HUES64 (cell line): ENCODE measurements around the gene HDAC5.
"Not testable (repeated sequence)": the region's sequence is repeated elsewhere in the genome, so short reads cannot be mapped to it uniquely, and the experiment has no call there.

Experiments used
- H3K27ac ChIP-seq: 2 replicates; pipeline ENCODE4 v1.7.0; 2013; ENCODE audit warnings: low read depth, low read length, inconsistent platforms
- H3K27me3 ChIP-seq: 2 replicates; pipeline ENCODE4 v1.6.1; 2013; ENCODE audit warnings: mild to moderate bottlenecking, low read length; ENCODE audit not compliant: insufficient read depth
- H3K36me3 ChIP-seq: 2 replicates; pipeline ENCODE4 v1.6.1; 2013; ENCODE audit warnings: mild to moderate bottlenecking, low read length; ENCODE audit not compliant: insufficient read depth
- H3K4me1 ChIP-seq: 2 replicates; pipeline ENCODE4 v1.6.1; 2013; ENCODE audit warnings: mild to moderate bottlenecking, low read length, moderate library complexity; ENCODE audit not compliant: insufficient read depth
- H3K4me3 ChIP-seq: 2 replicates; pipeline ENCODE4 v1.5.1; 2013; ENCODE audit warnings: mild to moderate bottlenecking, low read length, moderate library complexity
- H3K9ac ChIP-seq: 2 replicates; pipeline ENCODE4 v1.6.1; 2013; ENCODE audit warnings: mild to moderate bottlenecking, low read depth, low read length
- H3K9me3 ChIP-seq: 2 replicates; pipeline ENCODE4 v1.6.1; 2013; ENCODE audit warnings: low read depth, low read length; ENCODE audit not compliant: insufficient read depth
- WGBS: fragments of 150-250, 120-280 bp; methylation state at CpG from one replicate; pipeline ENCODE4 v1.1.7; 2013; ENCODE audit warnings: missing lambda C conversion rate; 5-methylcytosine and 5-hydroxymethylcytosine counted together

HDAC5 gene

GRCh38 chr17:44053125-44053872 lies 70.1 kb downstream of the HDAC5 start:
- Histone ChIP-seq H3K9me3 (no peaks in the 10 kb centered on the region), H3K27me3 (no peaks in the 10 kb centered on the region), H3K4me1 (no peaks in the 10 kb centered on the region), H3K36me3 (peaks cover 91% of the 10 kb centered on the region), H3K9ac (no peak overlapping the region), H3K27ac (0 out of 2 replicates have a peak overlapping the region, but pooled peaks have one; percentile 30), H3K4me3 (no peak overlapping the region)
- WGBS: 98% methylated on average over 3 of the region's 3 CpGs

DNA sequence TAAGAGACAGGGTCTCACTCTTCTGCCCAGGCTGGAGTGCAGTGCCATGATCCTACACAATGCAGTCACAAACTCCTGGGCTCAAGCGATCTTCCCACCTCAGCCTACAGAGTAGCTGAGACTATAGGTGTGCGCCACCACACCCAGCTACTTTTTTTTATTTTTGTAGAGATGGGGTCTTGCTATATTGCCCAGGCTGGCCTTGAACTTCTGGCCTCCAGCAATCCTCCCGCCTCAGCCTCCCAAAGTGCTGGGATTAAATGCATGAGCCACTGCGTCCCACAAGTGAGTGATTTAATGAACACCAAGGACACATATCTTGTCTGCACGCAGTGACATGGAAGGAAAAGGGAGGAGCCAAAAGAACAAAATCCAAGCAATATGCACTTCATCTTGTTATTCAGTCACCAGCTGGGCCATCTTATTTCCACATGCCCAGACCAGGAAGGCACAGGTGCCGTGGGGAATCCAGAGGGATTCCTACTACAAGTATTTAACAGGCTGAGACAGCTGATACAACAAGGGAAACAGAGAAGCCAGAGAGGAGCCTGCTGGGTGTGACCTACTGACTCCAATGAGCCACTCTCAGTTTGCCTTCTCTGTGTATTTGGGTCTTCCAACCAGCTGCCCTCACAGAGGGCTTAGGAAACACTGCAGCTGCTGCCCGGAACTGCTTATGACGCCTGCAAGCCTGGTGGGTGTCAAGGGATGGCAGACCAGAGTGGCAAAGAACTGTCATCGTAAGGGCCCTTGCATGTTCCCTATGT lies 74.0 kb downstream of the HDAC5 start:
- Histone ChIP-seq H3K27ac (no peak overlapping the region), H3K27me3 (no peaks in the 10 kb centered on the region), H3K9ac (no peak overlapping the region), H3K4me3 (no peak overlapping the region), H3K4me1 (peaks cover 1% of the 10 kb centered on the region; the same call in 1 of the 2 replicates), H3K36me3 (peaks cover 84% of the 10 kb centered on the region), H3K9me3 (no peaks in the 10 kb centered on the region)
- WGBS: 97% methylated on average over 8 of the region's 9 CpGs

DNA sequence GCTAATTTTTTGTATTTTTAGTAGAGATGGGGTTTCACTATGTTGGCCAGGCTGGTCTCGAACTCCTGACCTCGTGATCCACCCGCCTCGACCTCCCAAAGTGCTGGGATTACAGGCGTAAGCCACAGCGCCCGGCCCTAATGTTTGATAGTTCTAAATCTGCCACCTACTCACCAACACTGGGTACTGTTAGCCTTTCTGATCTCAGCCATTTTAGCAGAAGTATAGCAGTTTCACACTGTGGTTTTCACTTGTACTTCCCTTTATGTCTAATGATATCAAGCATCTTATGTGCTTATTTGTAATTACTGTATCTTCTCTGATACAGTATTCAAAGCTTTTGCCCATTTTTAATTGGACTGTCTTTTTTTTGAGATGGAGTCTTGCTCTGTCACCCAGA lies 76.5 kb downstream of the HDAC5 start:
- H3K4me1 ChIP-seq, H3K9ac ChIP-seq, H3K27me3 ChIP-seq, H3K4me3 ChIP-seq, H3K27ac ChIP-seq, H3K9me3 ChIP-seq: not testable (repeated sequence)
- H3K36me3 ChIP-seq: peaks cover 66% of the 10 kb centered on the region
- WGBS: 95% methylated on average over 7 of the region's 7 CpGs

GRCh38 chr17:44045486-44045885 lies 78.0 kb downstream of the HDAC5 start:
- Histone ChIP-seq H3K4me1 (peaks cover 5% of the 10 kb centered on the region; the same call in 1 of the 2 replicates), H3K9ac (no peak overlapping the region), H3K27me3 (no peaks in the 10 kb centered on the region), H3K9me3 (no peaks in the 10 kb centered on the region), H3K36me3 (peaks cover 52% of the 10 kb centered on the region), H3K27ac (no peak overlapping the region), H3K4me3 (no peak overlapping the region)
- WGBS: 90% methylated on average over 4 of the region's 4 CpGs

- Histone ChIP-seq H3K9me3 (no peaks in the 10 kb centered on the region), H3K27me3 (no peaks in the 10 kb centered on the region), H3K4me3 (no peak overlapping the region), H3K36me3 (peaks cover 49% of the 10 kb centered on the region), H3K4me1 (peaks cover 5% of the 10 kb centered on the region; the same call in 1 of the 2 replicates), H3K27ac (no peak overlapping the region), H3K9ac (no peak overlapping the region)
- WGBS: 94% methylated on average over 1 of the region's 1 CpG
These were observed 79.4 kb downstream of the HDAC5 start for GRCh38 chr17:44044071-44044470.

DNA sequence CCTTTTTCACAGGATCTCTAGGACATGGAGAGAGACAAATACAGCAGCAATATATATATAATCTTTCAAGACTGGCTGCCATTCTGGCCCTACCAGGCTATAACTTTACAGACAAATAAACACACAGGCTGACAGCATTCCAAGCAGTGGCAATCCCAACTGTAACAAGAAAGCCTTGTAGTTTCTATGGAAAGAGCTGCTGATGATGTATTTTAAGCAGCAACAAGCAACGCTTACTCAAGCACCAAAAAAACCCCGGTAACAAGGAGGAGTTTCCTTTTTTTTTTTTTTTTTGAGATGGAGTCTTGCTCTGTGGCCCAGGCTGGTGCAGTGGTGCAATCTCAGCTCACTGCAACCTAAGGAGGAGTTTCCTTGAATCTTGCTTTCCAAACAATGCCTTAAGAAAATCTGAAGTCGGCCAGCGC lies 80.2 kb downstream of the HDAC5 start:
- H3K4me3 ChIP-seq: no peak overlapping the region
- no peak overlapping the region for H3K9ac ChIP-seq
- H3K27me3 ChIP-seq: no peaks in the 10 kb centered on the region
- 94% methylated on average over 4 of the region's 4 CpGs for WGBS
- peaks cover 5% of the 10 kb centered on the region; the same call in 1 of the 2 replicates for H3K4me1 ChIP-seq
- no peak overlapping the region for H3K27ac ChIP-seq
- H3K36me3 ChIP-seq: peaks cover 49% of the 10 kb centered on the region
- no peaks in the 10 kb centered on the region for H3K9me3 ChIP-seq

- no peaks in the 10 kb centered on the region for H3K9me3 ChIP-seq
- H3K4me3 ChIP-seq: no peak overlapping the region
- WGBS: 93% methylated on average over 6 of the region's 6 CpGs
- no peak overlapping the region for H3K27ac ChIP-seq
- H3K36me3 ChIP-seq: peaks cover 51% of the 10 kb centered on the region
- peaks cover 5% of the 10 kb centered on the region; the same call in 1 of the 2 replicates for H3K4me1 ChIP-seq
- no peaks in the 10 kb centered on the region for H3K27me3 ChIP-seq
- H3K9ac ChIP-seq: no peak overlapping the region
These were observed 83.4 kb downstream of the HDAC5 start for GRCh38 chr17:44039829-44040635.

DNA sequence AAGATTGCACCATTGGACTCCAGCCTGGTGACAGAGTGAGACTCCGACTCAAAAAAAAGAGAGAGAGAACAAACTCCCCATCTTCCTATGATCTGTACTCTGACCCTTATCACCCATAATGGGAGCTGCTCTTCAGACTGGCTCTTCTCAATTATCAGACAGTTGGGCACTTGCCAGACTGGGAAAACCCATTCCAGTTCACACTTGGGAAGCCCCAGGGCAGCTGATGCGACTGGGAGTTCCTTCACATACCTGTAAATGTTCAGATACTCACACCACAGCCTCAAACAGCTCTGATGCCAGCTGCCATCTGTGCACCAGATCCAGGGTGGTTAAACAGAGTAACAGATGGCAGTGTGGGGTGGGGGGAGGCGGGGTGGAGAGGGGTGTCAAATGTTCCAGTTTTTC lies 84.8 kb downstream of the HDAC5 start:
- Histone ChIP-seq H3K27me3 (no peaks in the 10 kb centered on the region), H3K27ac (no peak overlapping the region), H3K4me1 (no peaks in the 10 kb centered on the region), H3K9ac (no peak overlapping the region), H3K36me3 (peaks cover 56% of the 10 kb centered on the region), H3K9me3 (no peaks in the 10 kb centered on the region), H3K4me3 (no peak overlapping the region)
- WGBS: 97% methylated on average over 3 of the region's 3 CpGs

DNA sequence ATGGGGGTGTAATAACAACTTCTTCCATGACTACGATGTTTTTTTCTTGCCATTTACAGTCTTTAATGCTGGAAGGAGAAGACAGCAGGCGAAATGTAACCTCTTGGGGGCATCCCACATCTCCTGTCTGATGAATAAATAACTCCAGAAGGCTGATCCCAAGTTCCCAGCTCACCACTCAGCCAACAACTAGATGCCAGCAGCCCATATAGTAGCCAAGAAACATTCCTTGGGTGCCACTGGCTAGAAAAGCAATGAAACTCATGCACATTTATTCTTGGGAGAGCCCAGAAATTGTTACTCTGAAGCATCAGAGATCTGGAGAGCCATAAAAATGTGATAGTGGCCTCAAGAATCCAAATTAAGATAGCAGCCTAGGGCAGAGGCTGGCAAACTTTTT lies 86.0 kb downstream of the HDAC5 start:
- WGBS: 94% methylated on average over 2 of the region's 2 CpGs
- Histone ChIP-seq H3K27me3 (no peaks in the 10 kb centered on the region), H3K9ac (no peak overlapping the region), H3K27ac (no peak overlapping the region), H3K36me3 (peaks cover 62% of the 10 kb centered on the region), H3K4me1 (no peaks in the 10 kb centered on the region), H3K9me3 (no peaks in the 10 kb centered on the region), H3K4me3 (no peak overlapping the region)

GRCh38 chr17:44034688-44035087 lies 88.8 kb downstream of the HDAC5 start:
- H3K27me3 ChIP-seq, H3K4me3 ChIP-seq, H3K27ac ChIP-seq, H3K9ac ChIP-seq, H3K9me3 ChIP-seq, H3K4me1 ChIP-seq: not testable (repeated sequence)
- H3K36me3 ChIP-seq: peaks cover 77% of the 10 kb centered on the region
- no CpG with 5 or more reads among the region's 3 CpGs for WGBS
